GM10248 (cell line): ENCODE data around the gene CATSPERD.

Experiments used
- CTCF ChIA-PET: fragments of 300-600 bp; sonication (Branson Sonifier 250); formaldehyde crosslinking; extraction: SDS; loops from one replicate; lab custom pipeline; 2021; ENCODE audit warnings: antibody characterized with exemption; lab: Yijun Ruan, JAX
- POLR2A ChIA-PET: fragments of 350-650 bp; sonication (Branson Sonifier 250); formaldehyde crosslinking; extraction: SDS; loops from one replicate; lab custom pipeline; 2020; ENCODE audit warnings: antibody characterized with exemption; lab: Yijun Ruan, JAX
- DNase-seq: peaks from one replicate; pipeline ENCODE4 v3.0.0; 2012; ENCODE audit errors: extremely low spot score
- CTCF ChIP-seq: IDR thresholded peaks from 2 replicates; pipeline ENCODE4 v1.5.1; 2012; ENCODE audit warnings: mild to moderate bottlenecking, low read depth; ENCODE audit errors: extremely low read depth, missing control alignments, control extremely low read depth

The CATSPERD gene

GRCh38 chr19:5818594-5818993, 98.2 kb downstream of the CATSPERD start:
- TF ChIP-seq CTCF: no peak
- ChIA-PET CTCF (interaction anchor here (1.2 kb wide), 1 partner anchor 14 kb away, joined by 4 read pairs; the partner anchor contains the start of gene NRTN), POLR2A (no interaction called here)
- no peak for DNase-seq

- POLR2A ChIA-PET: no interaction called here
- no peak for DNase-seq
- CTCF ChIA-PET: interaction anchor here (1.2 to 1.5 kb wide), 2 partner anchors 17 kb away, joined by 4 read pairs; no protein-coding TSS in a partner anchor
- TF ChIP-seq CTCF: no peak
Measured at GRCh38 chr19:5820785-5821184, 100.3 kb downstream of the CATSPERD start.

- no peak for DNase-seq
- ChIA-PET POLR2A (no interaction called here), CTCF (interaction anchor here (1.2 to 1.6 kb wide), 2 partner anchors 15 to 18 kb away, joined by 4 read pairs; no protein-coding TSS in a partner anchor)
- TF ChIP-seq CTCF: no peak
Measured at GRCh38 chr19:5821521-5822180, 101.2 kb downstream of the CATSPERD start.

- TF ChIP-seq CTCF: no peak
- DNase-seq: no peak
- ChIA-PET CTCF (interaction anchor here (1.5 to 8.3 kb wide), 5 partner anchors 11 to 200 kb away, joined by 4 to 70 read pairs (median 5); partner anchors contain the start of gene NRTN), POLR2A (no interaction called here)
Measured at GRCh38 chr19:5822181-5822844, 101.9 kb downstream of the CATSPERD start.

DNA sequence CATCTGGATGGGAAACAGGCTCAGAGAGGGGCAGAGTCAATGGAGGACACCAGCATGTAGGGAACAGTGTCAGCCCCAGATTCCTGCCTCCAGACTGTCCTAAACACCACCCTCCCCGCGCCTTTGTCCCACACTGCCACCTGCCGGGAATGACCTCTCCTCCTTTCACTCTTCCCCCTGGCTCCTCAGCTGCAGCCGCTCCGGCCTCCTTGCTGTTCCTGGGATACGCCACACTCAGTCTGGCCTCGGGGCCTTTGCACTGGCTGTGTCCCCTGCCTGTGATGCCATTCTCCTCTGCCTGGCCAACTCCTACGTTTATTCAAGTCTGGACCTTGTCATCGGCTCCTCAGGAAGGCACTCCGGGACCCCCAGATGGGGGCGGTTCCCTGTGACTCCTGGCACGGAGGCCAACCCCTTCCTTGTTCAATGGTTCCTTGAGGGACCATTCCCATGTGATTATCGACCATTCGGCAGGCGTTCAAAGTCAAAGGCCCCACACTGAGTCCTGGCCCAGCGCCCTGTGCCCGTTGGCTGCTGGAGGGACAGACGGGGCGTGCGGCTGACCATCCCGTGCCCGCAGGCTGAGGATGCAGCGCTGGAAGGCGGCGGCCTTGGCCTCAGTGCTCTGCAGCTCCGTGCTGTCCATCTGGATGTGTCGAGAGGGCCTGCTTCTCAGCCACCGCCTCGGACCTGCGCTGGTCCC, 103.3 kb downstream of the CATSPERD start:
- no peak for DNase-seq
- ChIA-PET POLR2A (no interaction called here), CTCF (interaction anchor here (1.5 to 8.3 kb wide), 5 partner anchors 12 to 199 kb away, joined by 4 to 70 read pairs (median 5); partner anchors contain the start of gene NRTN)
- no peak for TF ChIP-seq CTCF

DNA sequence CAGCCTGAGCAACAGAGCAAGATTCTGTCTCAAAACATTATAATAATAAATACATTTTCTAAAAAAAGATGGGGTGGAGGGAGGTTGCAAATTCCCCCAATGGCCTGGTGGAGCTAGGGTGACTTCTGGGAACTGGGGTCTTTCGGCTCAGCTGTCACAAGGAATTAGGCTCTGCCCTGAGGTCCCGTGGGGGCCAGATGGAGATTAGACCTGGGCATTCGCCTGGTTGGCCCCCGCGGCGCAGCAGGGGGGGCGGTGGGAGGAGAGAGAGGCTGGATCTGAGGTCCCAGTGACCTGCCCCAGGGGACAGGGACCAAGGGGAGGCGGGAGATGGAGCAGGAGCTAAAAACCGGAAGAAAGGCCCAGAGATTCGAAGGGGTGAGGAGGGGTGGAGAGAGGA, 104.3 kb downstream of the CATSPERD start:
- ChIA-PET CTCF (interaction anchor here (0.9 to 8.3 kb wide), 4 partner anchors 16 to 30 kb away, joined by 3 to 70 read pairs (median 5); partner anchors contain the start of gene NRTN), POLR2A (no interaction called here)
- no peak for TF ChIP-seq CTCF
- DNase-seq: no peak
